HG02870 (cell line): ENCODE measurements around the gene MTCH1.
"Not testable (repeated sequence)": the region's sequence is repeated elsewhere in the genome, so short reads cannot be mapped to it uniquely, and the experiment has no call there.

ENCODE experiments used
- ATAC-seq: cut with Tn5 transposase; IDR thresholded peaks from one replicate; pipeline ENCODE4 v1.9.1; 2021; ENCODE audit warnings: mild to moderate bottlenecking, moderate library complexity; ENCODE audit not compliant: unreplicated experiment

The MTCH1 gene

DNA sequence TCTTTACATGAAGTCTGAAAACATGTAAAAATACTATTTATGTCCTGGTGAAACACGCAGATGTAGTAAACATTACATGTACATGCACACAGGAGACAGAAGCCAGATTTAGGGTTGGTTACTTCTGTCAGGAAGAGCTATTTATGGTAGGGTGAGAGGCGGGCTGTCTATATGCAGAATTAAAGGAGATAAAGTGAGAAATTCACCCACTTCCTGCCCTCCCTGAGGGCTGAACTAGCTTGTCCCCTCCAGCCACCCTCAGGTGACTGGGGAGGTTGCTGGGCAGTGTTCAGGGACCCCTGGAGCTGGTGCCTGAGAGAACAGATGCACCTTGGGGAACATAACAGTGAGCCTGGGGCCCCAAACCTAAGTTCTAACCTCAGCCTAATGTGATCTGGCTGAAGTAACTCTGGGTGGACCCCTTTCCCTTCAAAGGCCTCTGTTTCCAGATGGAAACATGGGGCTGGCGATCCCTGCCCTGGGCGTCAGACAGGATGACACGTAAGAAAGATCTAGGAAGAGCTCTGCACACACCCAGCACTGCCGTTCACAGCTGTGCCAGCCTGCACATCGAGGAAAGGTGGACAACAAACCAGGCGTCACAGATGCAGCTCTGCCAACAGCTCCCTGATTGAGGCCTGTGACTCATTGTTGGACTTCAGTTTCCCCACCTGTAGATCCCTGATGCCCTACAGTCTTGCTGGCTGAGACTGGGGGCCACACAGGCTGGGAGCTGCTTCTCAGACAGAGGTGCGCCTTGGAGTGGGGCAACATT is 30.1 kb downstream of the MTCH1 start:
- ATAC-seq: no peak

DNA sequence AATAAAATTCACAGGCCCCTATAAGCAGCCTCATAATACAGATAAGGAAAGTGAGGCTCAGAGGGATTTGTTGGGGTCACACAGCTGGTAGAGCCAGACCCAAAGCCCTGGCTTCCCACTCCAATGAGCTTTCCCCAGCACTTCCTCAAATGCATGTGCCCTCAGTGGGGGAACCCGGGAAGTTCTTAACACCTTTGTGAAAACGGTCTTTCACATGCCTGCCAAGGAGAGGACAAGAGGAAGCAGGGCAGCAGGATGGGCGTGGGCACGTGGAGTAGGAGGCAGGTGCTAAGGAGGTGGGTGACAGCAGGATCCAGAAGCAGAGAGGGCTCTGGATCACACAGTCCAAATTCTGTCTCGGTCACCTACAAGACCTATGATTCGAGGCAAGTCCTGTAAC is 30.9 kb downstream of the MTCH1 start:
- no peak for ATAC-seq

GRCh38 chr6:36954262-36954931 is 31.6 kb downstream of the MTCH1 start, which contains the start of gene PI16:
TSS of gene PI16 (plus strand) at chr6:36954738. CDS start at chr6:36954761, 23 bp downstream.
- ATAC-seq: no peak

DNA sequence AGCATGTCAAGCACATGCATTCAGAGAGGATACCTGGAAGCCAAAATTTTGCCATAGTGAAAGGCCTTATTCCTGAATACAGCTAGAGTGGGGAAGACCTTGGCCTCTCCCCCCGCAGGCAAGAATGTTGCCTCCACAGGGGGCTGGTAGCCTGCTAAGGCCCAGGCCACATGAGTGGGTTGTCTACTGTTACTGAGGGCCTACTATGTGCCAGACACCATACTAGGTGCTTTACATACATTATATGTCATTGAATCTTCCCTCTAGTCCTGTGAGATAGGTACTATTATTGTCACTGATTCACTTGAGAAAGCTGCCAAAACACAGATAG is 32.1 kb downstream of the MTCH1 start:
- ATAC-seq: no peak

- ATAC-seq: no peak
Measured at GRCh38 chr6:36949636-36950035, 36.4 kb downstream of the MTCH1 start.

DNA sequence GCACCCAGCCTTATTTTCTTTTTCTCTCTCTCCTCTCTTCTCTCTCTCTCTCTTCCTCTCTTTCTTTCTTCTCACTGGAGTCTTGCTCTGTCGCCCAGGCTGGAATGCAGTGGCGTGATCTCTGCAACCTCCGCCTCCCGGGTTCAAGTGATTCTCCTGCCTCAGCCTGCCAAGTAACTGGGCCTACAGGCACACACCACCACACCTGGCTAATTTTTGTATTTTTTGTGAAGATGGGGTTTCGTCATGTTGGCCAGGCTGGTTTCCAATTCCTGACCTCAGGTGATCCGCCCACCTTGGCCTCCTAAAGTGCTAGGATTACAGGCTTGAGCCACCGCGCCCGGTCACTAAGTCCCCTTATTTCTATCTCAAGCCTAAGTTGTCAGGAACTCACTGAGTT is 36.9 kb downstream of the MTCH1 start:
- ATAC-seq: not testable (repeated sequence)

GRCh38 chr6:36947570-36948351 is 38.2 kb downstream of the MTCH1 start:
- ATAC-seq: no peak

DNA sequence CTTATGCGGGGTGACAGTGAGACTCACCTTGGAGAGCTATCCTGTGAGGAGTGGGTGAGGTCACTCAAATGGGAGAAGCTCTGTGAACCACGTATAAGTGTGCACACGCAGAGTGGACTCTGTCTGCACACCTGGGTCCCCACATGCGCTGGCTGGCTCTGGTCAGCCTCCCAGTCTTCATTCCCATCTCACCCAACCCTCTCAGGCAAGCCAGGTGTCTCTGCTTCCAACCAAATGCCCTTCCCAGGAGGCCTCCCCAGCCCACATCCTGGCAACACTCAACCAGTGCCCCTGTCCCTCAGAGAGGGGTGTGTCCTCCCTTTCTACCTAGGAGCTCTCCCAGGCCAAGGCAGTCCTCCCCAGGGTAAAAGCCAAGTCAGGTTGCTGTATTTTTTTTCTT is 39.5 kb downstream of the MTCH1 start:
- no peak for ATAC-seq

DNA sequence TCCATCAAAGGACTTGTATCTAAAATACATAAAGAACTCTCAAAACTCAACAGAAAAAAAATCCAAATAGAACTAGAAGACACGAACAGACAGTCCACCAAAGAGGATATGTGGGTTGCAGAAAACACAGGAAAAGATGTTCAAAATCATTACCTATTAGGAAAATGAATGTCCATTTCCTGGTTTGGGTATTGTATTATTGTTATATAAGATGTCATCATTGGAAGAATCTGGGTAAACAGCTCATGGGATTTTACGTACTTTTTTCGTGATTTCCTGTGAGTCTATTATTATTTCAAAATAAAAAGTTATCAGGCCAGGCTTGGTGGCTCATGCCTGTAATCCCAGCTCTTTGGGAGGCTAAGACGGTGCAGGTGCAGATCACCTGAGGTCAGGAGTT is 40.7 kb downstream of the MTCH1 start:
- no peak for ATAC-seq

GRCh38 chr6:36944650-36945049 is 41.3 kb downstream of the MTCH1 start:
- ATAC-seq: no peak

- ATAC-seq: not testable (repeated sequence)
Measured at GRCh38 chr6:36942329-36942728, 43.7 kb downstream of the MTCH1 start.

DNA sequence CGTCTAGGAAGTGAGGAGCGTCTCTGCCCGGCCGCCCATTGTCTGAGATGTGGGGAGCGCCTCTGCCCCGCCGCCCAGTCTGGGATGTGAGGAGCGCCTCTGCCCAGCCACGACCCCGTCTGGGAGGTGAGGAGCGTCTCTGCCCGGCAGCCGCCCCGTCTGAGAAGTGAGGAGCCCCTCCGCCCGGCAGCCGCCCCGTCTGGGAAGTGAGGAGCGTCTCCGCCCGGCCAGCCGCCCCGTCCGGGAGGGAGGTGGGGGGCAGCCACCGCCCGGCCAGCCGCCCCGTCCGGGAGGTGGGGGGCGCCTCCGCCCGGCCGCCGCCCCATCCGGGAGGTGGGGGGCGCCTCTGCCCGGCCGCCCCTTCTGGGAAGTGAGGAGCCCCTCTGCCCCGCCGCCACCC is 44.4 kb downstream of the MTCH1 start:
- not testable (repeated sequence) for ATAC-seq

DNA sequence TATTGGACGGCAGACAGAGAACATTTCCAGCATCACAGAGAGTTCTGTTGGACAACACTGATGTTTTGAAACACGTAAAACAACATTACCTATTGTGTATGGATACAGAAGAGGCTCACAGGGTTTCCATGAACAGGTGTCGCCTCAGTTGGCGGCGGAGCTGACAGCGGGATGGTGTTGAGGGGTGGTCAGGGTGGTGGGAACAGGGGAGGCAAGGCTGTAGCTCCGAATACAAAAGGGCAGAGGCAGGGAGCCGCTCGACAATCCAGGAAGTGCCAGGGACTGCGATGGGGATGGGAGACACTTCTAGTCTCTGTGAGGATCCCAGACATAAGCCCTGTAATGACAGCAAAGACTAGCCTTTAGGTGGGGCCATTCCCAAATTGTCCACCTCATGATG is 46.0 kb downstream of the MTCH1 start:
- ATAC-seq: no peak

- not testable (repeated sequence) for ATAC-seq
Measured at GRCh38 chr6:36939005-36939404, 47.0 kb downstream of the MTCH1 start.

DNA sequence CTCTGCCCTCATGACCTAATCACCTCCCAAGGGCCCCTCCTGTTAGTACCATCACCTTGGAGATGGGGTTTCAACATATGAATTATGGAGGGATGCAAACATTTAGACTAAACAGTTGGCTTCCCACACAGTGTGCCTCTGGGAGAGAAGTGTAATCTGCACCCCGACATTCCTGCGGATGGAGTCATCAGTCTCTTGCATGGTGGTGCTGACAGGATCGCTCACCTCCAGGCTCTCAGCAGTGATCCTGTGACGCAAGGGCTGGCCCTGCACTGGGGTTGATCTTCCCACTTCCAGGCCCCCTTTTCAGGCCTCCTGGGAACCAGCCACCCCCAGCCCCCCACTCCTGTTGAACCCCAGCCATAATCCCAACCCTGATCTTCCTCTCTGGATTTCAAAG is 47.5 kb downstream of the MTCH1 start:
- no peak for ATAC-seq

DNA sequence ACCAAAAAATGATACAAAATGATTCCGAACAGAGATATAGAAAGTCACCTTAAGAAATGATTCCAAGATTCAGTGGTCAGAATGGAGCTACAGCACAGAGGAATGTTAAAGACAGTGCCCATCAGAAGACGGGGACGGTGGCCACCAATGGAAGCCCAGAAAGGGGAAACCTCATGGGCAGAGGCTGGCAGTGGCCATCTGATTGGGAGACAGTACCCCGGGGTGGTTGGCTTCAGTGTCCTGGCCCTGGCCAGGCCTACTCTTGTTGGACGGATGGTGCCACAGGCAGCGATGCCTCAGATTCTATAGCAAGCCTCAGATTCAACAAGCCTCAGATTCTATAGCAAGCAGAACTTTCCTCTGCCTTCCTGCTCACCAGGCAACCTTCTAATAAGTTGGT is 48.1 kb downstream of the MTCH1 start:
- no peak for ATAC-seq

DNA sequence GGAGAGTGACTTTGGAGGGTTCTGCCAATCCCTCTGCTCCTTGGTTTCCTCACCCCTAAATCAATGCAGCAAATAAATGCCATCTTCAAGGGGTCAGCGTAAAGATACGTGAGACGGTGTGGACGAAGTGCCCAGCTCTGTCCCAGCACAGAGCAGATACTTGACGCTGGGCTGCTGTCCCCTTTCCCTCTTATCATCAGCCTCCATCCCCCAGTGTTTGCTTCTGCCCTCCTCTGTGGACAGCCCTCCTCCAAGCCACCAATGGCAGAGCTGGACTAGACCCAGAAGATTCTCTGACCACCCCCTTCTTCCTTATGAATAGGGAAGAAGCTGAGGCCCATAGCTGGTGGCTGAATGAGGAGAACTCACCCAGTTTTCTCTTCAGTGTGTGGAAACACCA is 49.2 kb downstream of the MTCH1 start:
- ATAC-seq: no peak

GRCh38 chr6:36934901-36935300 is 51.1 kb downstream of the MTCH1 start:
- no peak for ATAC-seq

DNA sequence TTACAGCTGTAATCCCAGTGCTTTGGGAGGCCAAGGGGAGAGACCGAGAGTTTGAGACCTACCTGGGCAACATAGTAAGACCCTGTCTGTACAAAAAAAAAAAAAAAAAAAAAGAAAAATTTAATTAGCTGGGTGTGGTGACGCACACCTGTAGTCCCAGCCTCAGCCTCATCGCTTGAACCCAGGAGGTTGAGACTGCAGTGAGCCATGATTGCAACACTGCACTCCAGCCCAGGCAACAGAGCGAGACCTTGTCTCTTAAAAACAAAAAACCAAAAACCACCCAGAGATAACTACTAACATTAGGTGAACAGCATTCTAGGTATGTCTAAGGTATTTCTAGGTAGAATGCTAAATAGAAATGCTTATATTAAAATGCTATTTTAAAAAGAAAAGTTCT is 52.5 kb downstream of the MTCH1 start:
- ATAC-seq: no peak

DNA sequence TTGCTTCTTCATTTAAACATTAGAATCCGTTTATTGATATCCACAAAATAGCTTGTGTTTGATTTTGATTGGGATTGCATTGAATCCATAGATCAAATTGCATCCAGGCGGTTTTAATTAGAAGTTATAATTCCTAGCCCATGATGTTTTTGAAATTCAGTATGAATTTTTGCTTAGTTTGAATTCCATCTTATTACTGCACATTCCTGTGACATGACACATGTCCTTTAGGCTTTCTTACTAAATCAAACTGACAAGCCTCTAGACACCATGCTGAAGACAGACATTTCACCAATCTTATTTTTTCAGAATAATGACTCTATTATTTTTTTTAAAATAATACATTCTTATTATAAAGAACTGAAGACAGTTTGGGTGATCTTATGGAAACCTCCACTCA is 52.9 kb downstream of the MTCH1 start:
- no peak for ATAC-seq

DNA sequence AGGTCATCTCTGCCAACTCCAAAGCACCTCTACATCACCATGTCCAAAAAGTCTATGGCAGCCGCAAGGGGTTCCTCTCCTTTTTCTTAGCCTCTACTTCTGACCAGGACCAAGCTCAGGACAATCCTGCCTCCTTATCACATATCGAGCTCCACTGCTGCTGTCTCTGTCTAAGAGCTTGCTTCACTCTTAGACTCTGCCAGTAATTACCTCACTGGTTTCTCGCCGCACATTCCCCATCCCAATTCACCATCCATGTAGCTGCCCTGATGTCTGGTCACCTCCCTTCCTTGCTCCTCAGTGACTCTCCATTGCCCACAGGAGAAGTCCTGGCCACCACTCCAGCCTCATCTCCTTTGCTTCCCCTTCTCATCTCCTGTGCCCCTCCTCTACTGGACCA is 55.5 kb downstream of the MTCH1 start:
- ATAC-seq: no peak

GRCh38 chr6:36929607-36930006 is 56.4 kb downstream of the MTCH1 start:
- ATAC-seq: no peak
